SK-N-SH treated with all-trans-retinoic acid at 6 μM for 48 hours (cell line): ENCODE measurements around the gene METTL3.

Source experiments
- ATAC-seq: fragments of 200-7000 bp; cut with Tn5 transposase; 3 replicates; pipeline ENCODE4 v1.9.1; 2020; ENCODE audit warnings: mild to moderate bottlenecking, moderate library complexity
- ARNTL ChIP-seq: fragments of 450-650 bp; formaldehyde crosslinking; IDR thresholded peaks from 2 replicates; pipeline ENCODE4 v1.5.0; 2020; ENCODE audit warnings: low read depth, mild to moderate bottlenecking, moderate library complexity, borderline replicate concordance
- BACH2 ChIP-seq: fragments of 250-450 bp; sonication (Bioruptor Pico); IDR thresholded peaks from 2 replicates; pipeline ENCODE4 v1.9.0; 2021; ENCODE audit warnings: mild to moderate bottlenecking, borderline replicate concordance
- CSDC2 ChIP-seq: fragments of 250-450 bp; sonication (Bioruptor Pico); IDR thresholded peaks from 2 replicates; pipeline ENCODE4 v1.5.0; 2020; ENCODE audit warnings: mild to moderate bottlenecking, moderate library complexity
- GLIS3 ChIP-seq: fragments of 250-450 bp; sonication (Bioruptor Pico); IDR thresholded peaks from 2 replicates; pipeline ENCODE4 v1.5.0; 2020; ENCODE audit warnings: mild to moderate bottlenecking, moderate library complexity
- ISL1 ChIP-seq: fragments of 250-450 bp; sonication (Bioruptor Pico); IDR thresholded peaks from 2 replicates; pipeline ENCODE4 v2.1.2; 2022; ENCODE audit warnings: mild to moderate bottlenecking, moderate library complexity
- OSR1 ChIP-seq: fragments of 250-450 bp; sonication (Bioruptor Pico); IDR thresholded peaks from 2 replicates; pipeline ENCODE4 v1.8.0; 2022; ENCODE audit warnings: moderate library complexity, mild to moderate bottlenecking, inconsistent platforms
- PPARA ChIP-seq: fragments of 250-450 bp; sonication (Bioruptor Pico); IDR thresholded peaks from 2 replicates; pipeline ENCODE4 v1.5.0; 2020; ENCODE audit warnings: mild to moderate bottlenecking, borderline replicate concordance
- RARB ChIP-seq: fragments of 250-450 bp; sonication (Bioruptor Pico); IDR thresholded peaks from 2 replicates; pipeline ENCODE4 v1.8.0; 2021; ENCODE audit warnings: mild to moderate bottlenecking, moderate library complexity
- SNAI2 ChIP-seq: fragments of 250-450 bp; sonication (Bioruptor Pico); IDR thresholded peaks from 2 replicates; pipeline ENCODE4 v1.5.0; 2020; ENCODE audit warnings: mild to moderate bottlenecking, moderate library complexity
- TCF4 ChIP-seq: fragments of 250-450 bp; sonication (Bioruptor Pico); IDR thresholded peaks from 2 replicates; pipeline ENCODE4 v1.8.0; 2021; ENCODE audit warnings: mild to moderate bottlenecking, moderate library complexity, borderline replicate concordance
- ZC3H10 ChIP-seq: fragments of 250-450 bp; sonication (Bioruptor Pico); IDR thresholded peaks from 2 replicates; pipeline ENCODE4 v1.5.1; 2021; ENCODE audit warnings: mild to moderate bottlenecking, moderate library complexity
- ZFP3 ChIP-seq: fragments of 250-450 bp; sonication (Bioruptor Pico); IDR thresholded peaks from 2 replicates; pipeline ENCODE4 v1.5.0; 2020; ENCODE audit warnings: mild to moderate bottlenecking, moderate library complexity
- ZFP30 ChIP-seq: fragments of 450-650 bp; formaldehyde crosslinking; IDR thresholded peaks from 2 replicates; pipeline ENCODE4 v1.5.0; 2022; ENCODE audit warnings: mild to moderate bottlenecking, moderate library complexity
- ZNF70 ChIP-seq: fragments of 450-650 bp; formaldehyde crosslinking; IDR thresholded peaks from 2 replicates; pipeline ENCODE4 v1.5.0; 2020; ENCODE audit warnings: mild to moderate bottlenecking, moderate library complexity
- ZNF8 ChIP-seq: fragments of 450-650 bp; formaldehyde crosslinking; IDR thresholded peaks from 2 replicates; pipeline ENCODE4 v1.5.0; 2020; ENCODE audit warnings: mild to moderate bottlenecking, moderate library complexity
- TF ChIP-seq, protein P1 (sequence below): fragments of 250-450 bp; sonication (Bioruptor Pico); IDR thresholded peaks from 2 replicates; pipeline ENCODE4 v1.8.0; 2020; ENCODE audit warnings: mild to moderate bottlenecking, moderate library complexity, borderline replicate concordance
- TF ChIP-seq, protein P2 (sequence below): fragments of 250-450 bp; sonication (Bioruptor Pico); IDR thresholded peaks from 2 replicates; pipeline ENCODE4 v1.8.0; 2021; ENCODE audit warnings: low read depth, mild to moderate bottlenecking, moderate library complexity, borderline replicate concordance
- TF ChIP-seq, protein P3 (sequence below): fragments of 250-450 bp; sonication (Bioruptor Pico); IDR thresholded peaks from 2 replicates; pipeline ENCODE4 v1.5.0; 2020; ENCODE audit warnings: mild to moderate bottlenecking, moderate library complexity
- TF ChIP-seq, protein P4 (sequence below): fragments of 250-450 bp; sonication (Bioruptor Pico); IDR thresholded peaks from 2 replicates; pipeline ENCODE4 v1.5.1; 2021; ENCODE audit warnings: mild to moderate bottlenecking, moderate library complexity
- TF ChIP-seq, protein P5 (sequence below): fragments of 250-450 bp; sonication (Bioruptor Pico); IDR thresholded peaks from 2 replicates; pipeline ENCODE4 v1.5.1; 2020; ENCODE audit warnings: low read depth, mild to moderate bottlenecking, moderate library complexity

Gene METTL3

DNA sequence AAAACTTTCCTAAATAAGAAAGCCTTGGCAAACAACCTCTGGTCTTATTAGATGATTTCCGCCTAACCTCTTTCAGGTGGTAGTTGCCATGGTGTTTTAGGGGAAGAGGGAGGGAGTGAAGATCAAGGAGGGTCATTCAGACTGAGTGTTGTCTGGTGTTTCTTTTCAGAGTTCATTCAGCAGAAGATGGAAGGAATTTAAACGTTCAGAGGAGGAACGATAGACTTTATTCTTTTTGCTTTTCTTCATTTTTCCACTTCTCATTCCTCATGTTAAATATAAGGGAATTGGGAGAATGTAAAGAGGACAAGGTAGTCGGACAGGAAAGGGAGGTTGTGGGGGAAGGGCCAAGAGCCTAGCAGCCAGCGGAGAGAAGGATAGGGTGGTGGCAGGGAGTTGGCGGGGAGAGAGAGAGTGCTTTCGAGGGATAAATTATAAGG lies 32.4 kb upstream of the METTL3 start:
- no peak for ATAC-seq
- TF ChIP-seq CSDC2 (CRISPR knock-in tag) (no peak), ZC3H10 (no peak), ZFP30 (CRISPR knock-in tag) (no peak), ZNF8 (CRISPR knock-in tag) (no peak), ZFP3 (no peak), OSR1 (CRISPR knock-in tag) (no peak)
- TF ChIP-seq, protein P1, sequence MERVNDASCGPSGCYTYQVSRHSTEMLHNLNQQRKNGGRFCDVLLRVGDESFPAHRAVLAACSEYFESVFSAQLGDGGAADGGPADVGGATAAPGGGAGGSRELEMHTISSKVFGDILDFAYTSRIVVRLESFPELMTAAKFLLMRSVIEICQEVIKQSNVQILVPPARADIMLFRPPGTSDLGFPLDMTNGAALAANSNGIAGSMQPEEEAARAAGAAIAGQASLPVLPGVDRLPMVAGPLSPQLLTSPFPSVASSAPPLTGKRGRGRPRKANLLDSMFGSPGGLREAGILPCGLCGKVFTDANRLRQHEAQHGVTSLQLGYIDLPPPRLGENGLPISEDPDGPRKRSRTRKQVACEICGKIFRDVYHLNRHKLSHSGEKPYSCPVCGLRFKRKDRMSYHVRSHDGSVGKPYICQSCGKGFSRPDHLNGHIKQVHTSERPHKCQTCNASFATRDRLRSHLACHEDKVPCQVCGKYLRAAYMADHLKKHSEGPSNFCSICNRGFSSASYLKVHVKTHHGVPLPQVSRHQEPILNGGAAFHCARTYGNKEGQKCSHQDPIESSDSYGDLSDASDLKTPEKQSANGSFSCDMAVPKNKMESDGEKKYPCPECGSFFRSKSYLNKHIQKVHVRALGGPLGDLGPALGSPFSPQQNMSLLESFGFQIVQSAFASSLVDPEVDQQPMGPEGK = no peak
- TF ChIP-seq, protein P2, sequence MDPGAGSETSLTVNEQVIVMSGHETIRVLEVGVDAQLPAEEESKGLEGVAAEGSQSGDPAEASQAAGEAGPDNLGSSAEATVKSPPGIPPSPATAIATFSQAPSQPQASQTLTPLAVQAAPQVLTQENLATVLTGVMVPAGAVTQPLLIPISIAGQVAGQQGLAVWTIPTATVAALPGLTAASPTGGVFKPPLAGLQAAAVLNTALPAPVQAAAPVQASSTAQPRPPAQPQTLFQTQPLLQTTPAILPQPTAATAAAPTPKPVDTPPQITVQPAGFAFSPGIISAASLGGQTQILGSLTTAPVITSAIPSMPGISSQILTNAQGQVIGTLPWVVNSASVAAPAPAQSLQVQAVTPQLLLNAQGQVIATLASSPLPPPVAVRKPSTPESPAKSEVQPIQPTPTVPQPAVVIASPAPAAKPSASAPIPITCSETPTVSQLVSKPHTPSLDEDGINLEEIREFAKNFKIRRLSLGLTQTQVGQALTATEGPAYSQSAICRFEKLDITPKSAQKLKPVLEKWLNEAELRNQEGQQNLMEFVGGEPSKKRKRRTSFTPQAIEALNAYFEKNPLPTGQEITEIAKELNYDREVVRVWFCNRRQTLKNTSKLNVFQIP (CRISPR knock-in tag) = no peak
- TF ChIP-seq, protein P3, sequence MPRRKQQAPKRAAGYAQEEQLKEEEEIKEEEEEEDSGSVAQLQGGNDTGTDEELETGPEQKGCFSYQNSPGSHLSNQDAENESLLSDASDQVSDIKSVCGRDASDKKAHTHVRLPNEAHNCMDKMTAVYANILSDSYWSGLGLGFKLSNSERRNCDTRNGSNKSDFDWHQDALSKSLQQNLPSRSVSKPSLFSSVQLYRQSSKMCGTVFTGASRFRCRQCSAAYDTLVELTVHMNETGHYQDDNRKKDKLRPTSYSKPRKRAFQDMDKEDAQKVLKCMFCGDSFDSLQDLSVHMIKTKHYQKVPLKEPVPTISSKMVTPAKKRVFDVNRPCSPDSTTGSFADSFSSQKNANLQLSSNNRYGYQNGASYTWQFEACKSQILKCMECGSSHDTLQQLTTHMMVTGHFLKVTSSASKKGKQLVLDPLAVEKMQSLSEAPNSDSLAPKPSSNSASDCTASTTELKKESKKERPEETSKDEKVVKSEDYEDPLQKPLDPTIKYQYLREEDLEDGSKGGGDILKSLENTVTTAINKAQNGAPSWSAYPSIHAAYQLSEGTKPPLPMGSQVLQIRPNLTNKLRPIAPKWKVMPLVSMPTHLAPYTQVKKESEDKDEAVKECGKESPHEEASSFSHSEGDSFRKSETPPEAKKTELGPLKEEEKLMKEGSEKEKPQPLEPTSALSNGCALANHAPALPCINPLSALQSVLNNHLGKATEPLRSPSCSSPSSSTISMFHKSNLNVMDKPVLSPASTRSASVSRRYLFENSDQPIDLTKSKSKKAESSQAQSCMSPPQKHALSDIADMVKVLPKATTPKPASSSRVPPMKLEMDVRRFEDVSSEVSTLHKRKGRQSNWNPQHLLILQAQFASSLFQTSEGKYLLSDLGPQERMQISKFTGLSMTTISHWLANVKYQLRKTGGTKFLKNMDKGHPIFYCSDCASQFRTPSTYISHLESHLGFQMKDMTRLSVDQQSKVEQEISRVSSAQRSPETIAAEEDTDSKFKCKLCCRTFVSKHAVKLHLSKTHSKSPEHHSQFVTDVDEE (CRISPR knock-in tag) = no peak

DNA sequence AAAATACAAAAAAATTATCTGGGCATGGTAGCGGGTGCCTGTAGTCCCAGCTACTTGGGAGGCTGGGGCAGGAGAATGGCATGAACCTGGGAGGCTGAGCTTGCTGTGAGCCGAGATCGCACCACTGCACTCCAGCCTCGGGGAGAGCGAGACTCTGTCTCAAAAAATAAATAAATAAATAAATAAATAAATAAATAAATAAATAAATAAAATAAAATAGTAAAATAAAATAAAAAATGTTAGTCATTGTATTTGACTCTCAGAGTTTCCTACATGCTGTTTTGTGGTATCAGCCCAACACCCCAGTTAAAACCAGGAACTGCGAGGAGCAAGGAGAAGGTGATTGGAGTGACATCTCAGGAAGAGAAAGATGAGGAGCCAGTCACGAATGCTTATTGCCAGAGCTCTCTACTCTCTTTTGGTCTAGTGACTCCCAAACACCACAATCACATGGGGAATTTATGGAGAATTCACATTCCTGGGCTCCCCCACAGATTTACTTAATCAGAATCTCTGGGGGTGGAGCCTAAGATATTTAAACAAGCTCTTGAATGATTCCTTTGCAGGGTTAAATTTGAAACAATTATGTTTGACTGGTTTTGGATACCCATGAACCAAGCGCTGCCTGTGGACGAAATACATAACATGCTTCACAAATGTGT lies 30.4 kb upstream of the METTL3 start:
- no peak for TF ChIP-seq RARB (CRISPR knock-in tag)
- TF ChIP-seq ZFP3 = no peak
- TF ChIP-seq BACH2 (CRISPR knock-in tag) = no peak
- no peak for TF ChIP-seq ISL1 (CRISPR knock-in tag)
- no peak for TF ChIP-seq PPARA
- TF ChIP-seq GLIS3 (CRISPR knock-in tag) = no peak
- TF ChIP-seq, protein P2 (CRISPR knock-in tag) = no peak
- TF ChIP-seq SNAI2 = no peak
- TF ChIP-seq ARNTL (CRISPR knock-in tag) = no peak
- no peak for TF ChIP-seq TCF4 (CRISPR knock-in tag)
- TF ChIP-seq ZNF70 = no peak
- no peak for TF ChIP-seq ZFP30 (CRISPR knock-in tag)
- TF ChIP-seq, protein P4, sequence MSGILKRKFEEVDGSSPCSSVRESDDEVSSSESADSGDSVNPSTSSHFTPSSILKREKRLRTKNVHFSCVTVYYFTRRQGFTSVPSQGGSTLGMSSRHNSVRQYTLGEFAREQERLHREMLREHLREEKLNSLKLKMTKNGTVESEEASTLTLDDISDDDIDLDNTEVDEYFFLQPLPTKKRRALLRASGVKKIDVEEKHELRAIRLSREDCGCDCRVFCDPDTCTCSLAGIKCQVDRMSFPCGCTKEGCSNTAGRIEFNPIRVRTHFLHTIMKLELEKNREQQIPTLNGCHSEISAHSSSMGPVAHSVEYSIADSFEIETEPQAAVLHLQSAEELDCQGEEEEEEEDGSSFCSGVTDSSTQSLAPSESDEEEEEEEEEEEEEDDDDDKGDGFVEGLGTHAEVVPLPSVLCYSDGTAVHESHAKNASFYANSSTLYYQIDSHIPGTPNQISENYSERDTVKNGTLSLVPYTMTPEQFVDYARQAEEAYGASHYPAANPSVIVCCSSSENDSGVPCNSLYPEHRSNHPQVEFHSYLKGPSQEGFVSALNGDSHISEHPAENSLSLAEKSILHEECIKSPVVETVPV (CRISPR knock-in tag) = no peak
- TF ChIP-seq, protein P3 (CRISPR knock-in tag) = no peak
- TF ChIP-seq, protein P5, sequence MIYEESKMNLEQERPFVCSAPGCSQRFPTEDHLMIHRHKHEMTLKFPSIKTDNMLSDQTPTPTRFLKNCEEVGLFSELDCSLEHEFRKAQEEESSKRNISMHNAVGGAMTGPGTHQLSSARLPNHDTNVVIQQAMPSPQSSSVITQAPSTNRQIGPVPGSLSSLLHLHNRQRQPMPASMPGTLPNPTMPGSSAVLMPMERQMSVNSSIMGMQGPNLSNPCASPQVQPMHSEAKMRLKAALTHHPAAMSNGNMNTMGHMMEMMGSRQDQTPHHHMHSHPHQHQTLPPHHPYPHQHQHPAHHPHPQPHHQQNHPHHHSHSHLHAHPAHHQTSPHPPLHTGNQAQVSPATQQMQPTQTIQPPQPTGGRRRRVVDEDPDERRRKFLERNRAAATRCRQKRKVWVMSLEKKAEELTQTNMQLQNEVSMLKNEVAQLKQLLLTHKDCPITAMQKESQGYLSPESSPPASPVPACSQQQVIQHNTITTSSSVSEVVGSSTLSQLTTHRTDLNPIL = no peak
- no peak for ATAC-seq
